Amygdala (tissue), 56 donors: ENCODE results near the gene SRSF6.
"Not testable (repeated sequence)": the region's sequence is repeated elsewhere in the genome, so short reads cannot be mapped to it uniquely, and the experiment has no call there.

Experiments used
- DNase-seq, 56 donors: peaks; one replicate each; lab custom pipeline; 2025; lab: John Stamatoyannopoulos, UW

Gene SRSF6

GRCh38 chr20:43472671-43473380 lies 15.1 kb downstream of the SRSF6 start:
- no peak for DNase-seq

- no peak for DNase-seq
Observed at GRCh38 chr20:43473381-43473704, 15.6 kb downstream of the SRSF6 start.

DNA sequence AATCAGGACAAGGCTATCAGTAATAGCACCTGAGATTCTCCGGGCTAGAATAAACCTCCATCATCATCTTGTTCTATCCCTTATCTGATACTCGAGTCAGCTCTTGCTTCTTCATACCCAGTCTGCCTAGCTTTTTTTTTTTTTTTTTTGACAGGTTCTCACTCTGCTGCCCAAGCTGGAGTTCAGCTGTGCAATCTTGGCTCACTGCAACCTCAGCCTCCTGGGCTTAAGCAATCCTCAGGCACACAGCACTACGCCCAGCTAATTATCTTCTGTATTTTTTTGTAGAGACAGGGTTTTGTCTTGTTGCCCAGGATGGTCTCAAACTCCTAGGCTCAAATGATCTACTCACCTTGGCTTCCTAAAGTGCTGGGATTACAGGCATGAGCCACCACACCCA lies 19.5 kb downstream of the SRSF6 start:
- DNase-seq: no peak

- no peak for DNase-seq
Observed at GRCh38 chr20:43477619-43478018, 19.9 kb downstream of the SRSF6 start.

DNA sequence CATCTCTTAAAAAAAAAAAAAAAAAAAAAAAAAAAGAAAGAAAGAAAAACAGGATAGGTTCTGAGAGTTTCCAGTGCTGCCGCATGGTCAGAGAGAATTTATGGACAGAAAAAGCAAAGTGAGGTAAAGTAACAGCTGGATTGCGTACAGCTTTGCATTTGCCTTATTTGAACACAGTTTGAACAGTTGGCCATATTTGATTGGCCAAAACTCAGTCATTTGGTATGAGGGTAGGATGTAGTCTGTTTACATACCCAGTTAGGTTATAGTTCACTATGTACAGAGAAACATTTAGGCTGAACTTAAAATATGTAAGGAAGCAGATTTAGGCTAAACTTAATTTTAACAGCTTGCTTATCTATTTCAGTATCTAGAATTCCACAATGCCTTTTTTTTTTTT lies 32.3 kb downstream of the SRSF6 start:
- DNase-seq: no peak

- no peak for DNase-seq
Observed at GRCh38 chr20:43492101-43492500, 34.4 kb downstream of the SRSF6 start.

DNA sequence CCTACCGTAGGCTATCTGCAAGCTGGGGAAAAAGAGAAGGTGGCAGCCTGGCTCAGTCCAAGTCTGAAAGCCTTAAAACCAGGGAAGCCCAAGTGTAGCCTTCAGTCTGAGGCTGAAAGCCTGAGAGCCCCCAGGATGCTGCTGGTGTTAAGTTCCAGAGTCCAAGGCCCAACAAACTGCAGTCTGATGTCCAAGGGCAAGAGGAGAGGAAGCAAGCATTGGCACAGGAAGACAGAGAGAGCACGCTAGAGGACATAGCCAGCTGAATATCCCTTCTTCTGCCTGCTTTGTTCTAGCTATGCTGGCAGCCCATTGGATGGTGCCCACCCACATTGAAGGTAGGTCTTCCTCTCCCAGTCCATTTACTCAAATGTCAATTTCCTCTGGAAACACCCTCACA lies 37.7 kb downstream of the SRSF6 start:
- no peak for DNase-seq

GRCh38 chr20:43502021-43502420 lies 44.3 kb downstream of the SRSF6 start:
- not testable (repeated sequence) for DNase-seq

DNA sequence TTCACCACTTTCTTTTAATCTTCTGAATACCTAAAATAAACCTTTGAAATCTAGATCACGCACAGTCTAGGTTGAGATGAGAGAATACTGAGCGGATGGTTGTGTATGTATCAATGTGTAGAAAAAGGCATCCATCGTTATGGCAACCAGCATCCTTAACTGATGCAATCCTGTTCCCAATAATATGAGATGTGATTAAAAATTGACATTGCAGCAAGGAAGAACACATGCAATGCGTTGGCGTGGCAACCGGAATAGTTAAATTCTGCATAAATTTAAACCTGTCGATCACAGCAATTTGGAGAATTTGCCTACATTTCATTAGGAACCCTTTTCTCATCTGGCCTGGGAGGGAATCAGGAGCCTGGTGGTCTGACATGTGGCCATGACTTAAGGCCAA lies 48.5 kb downstream of the SRSF6 start:
- DNase-seq: peak in 3 of 56 donors; percentile 1 to 19 (median 9)

DNA sequence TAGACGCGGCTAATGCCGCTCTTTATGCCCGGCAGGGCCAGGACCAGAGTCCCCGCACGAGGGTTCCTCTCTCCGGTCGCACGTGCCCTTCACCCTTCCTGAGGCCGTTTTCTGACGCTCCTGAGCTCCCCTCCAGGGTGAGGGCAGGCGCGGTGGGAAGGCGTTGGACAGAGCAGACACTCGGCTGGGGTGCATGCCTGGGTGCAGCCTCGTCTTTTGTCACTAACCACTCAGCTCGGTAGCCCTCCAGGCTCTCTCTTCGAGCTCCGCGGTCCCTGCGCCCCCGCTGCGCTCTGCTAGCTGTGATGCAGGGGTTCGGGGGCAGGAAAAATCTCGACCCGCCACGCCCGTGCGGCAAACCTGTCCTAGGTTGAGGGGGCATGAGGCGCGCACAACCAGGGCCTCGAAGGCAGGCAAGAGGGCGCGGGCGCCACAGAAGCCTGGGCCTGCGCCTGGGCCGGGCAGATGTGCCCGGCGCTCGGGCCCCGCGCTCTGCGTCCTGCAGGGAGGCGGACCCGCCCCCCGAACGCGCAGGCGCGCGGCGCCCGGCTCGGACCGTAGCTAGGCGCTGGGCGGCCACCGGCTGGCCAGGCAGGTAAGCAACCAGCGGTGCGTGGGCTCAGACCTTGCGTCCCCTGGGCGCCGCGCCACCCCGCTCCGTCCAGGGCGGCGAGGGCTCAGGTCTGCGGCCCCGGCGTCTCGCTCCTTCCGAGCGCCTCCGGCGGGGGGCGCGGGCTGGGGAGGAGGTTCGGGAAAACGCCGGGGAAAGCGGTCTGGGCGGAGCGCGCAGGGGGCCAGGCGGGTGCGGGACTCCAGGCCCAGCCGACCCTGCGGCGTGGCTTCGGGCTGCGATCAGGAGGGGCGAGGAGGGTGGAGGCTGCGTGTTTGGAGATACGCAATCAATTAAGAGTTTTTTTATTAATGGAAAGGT lies 49.7 kb downstream of the SRSF6 start, which contains the start of gene L3MBTL1:
TSS of gene L3MBTL1 (plus strand) at position 548 of the 931 bp plus-strand sequence. CDS start 5,807 bp downstream, outside the sequence.
- peak in 26 of 56 donors; percentile 4 to 60 (median 18) for DNase-seq

DNA sequence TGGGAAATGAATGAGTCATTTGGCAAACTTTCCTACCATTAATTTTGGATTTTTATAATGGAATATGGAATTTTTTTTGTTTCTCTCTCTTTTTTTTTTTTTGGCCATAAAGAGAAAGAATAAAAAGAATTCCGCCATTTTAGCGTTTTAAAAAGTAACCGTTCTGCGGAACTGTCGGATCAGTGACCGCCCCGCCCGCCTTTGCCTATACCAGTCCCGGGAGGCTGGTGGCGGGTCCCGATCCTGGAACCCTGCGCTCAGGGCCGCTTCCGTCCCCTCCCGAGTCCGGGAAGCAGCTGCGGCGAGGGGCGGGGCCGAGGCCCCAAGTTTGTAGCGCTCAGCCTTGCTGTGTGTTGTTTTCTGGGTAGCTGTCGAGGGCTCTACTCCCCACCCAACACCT lies 50.4 kb downstream of the SRSF6 start:
- peak in 1 of 56 donors; percentile 5 for DNase-seq

- no peak for DNase-seq
Observed at GRCh38 chr20:43508604-43509040, 50.9 kb downstream of the SRSF6 start.

DNA sequence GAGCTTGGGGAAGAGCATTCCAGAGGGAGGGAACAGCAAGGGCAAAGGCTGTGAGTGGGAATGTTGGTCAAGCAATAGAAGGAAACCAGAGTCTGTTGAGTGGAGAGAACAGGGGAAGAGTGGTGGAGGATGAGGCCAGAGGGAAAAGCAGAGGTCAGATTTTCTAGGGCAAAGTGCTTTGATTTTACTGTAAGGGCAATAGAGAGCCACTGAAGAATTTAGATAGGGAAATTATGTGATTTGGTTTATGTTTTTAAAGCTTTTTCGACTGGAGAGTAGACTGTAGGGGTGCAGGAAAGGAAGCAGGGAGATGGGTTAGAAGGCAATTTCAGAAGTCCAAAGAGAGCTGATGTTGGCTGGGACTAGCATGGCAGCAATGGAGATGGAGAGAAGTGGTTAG lies 54.2 kb downstream of the SRSF6 start:
- DNase-seq: no peak

GRCh38 chr20:43513372-43513930 lies 55.8 kb downstream of the SRSF6 start:
- DNase-seq: no peak
